HG03439 (cell line): Measurements from ENCODE around the gene SLC23A2.
"Not testable (repeated sequence)": the region's sequence is repeated elsewhere in the genome, so short reads cannot be mapped to it uniquely, and the experiment has no call there.

Source experiments
- ATAC-seq: cut with Tn5 transposase; IDR thresholded peaks from one replicate; pipeline ENCODE4 v1.9.1; 2021; ENCODE audit warnings: mild to moderate bottlenecking, moderate library complexity; ENCODE audit not compliant: unreplicated experiment

SLC23A2 gene

GRCh38 chr20:5013682-5014447 is 12.6 kb upstream of the SLC23A2 start:
- ATAC-seq = no peak

- ATAC-seq = no peak
These were observed 7.4 kb upstream of the SLC23A2 start for GRCh38 chr20:5008759-5009158.

- ATAC-seq = no peak
These were observed 4.0 kb upstream of the SLC23A2 start for GRCh38 chr20:5005326-5005725.

- ATAC-seq = not testable (repeated sequence)
These were observed 3.5 kb upstream of the SLC23A2 start for GRCh38 chr20:5004825-5005224.

GRCh38 chr20:5003626-5004025 is 2.3 kb upstream of the SLC23A2 start:
- ATAC-seq = no peak

- ATAC-seq = no peak
These were observed 735 bp upstream of the SLC23A2 start for GRCh38 chr20:5002077-5002413.

GRCh38 chr20:5000263-5001173 is 792 bp downstream of the SLC23A2 start:
- peak; percentile 31 for ATAC-seq

GRCh38 chr20:4999788-5000187 is 1.5 kb downstream of the SLC23A2 start:
- no peak for ATAC-seq

- no peak for ATAC-seq
These were observed 3.1 kb downstream of the SLC23A2 start for GRCh38 chr20:4998160-4998651.

- no peak for ATAC-seq
These were observed 4.1 kb downstream of the SLC23A2 start for GRCh38 chr20:4997222-4997621.

- no peak for ATAC-seq
These were observed 11.7 kb downstream of the SLC23A2 start for GRCh38 chr20:4989570-4989969.

- no peak for ATAC-seq
These were observed 14.2 kb downstream of the SLC23A2 start for GRCh38 chr20:4987130-4987529.

- ATAC-seq = no peak
These were observed 15.7 kb downstream of the SLC23A2 start for GRCh38 chr20:4985658-4986057.

- no peak for ATAC-seq
These were observed 19.0 kb downstream of the SLC23A2 start for GRCh38 chr20:4982281-4982680.

- ATAC-seq = no peak
These were observed 21.4 kb downstream of the SLC23A2 start for GRCh38 chr20:4979841-4980410.

- no peak for ATAC-seq
These were observed 23.0 kb downstream of the SLC23A2 start for GRCh38 chr20:4978050-4978918.

- not testable (repeated sequence) for ATAC-seq
These were observed 25.3 kb downstream of the SLC23A2 start for GRCh38 chr20:4976014-4976413.

GRCh38 chr20:4973330-4974097 is 27.8 kb downstream of the SLC23A2 start:
- ATAC-seq = peak; percentile 81

- no peak for ATAC-seq
These were observed 28.6 kb downstream of the SLC23A2 start for GRCh38 chr20:4972506-4973251.
